Stimulated activated naive CD4-positive, alpha-beta T cell (primary cell): ENCODE data around the gene FNDC3A.
"Not testable (repeated sequence)": the region's sequence is repeated elsewhere in the genome, so short reads cannot be mapped to it uniquely, and the experiment has no call there.

Experiments
- DNase-seq, 6 experiments: peaks; one replicate each; lab custom pipeline; 2025; lab: John Stamatoyannopoulos, UW

The FNDC3A gene

DNA sequence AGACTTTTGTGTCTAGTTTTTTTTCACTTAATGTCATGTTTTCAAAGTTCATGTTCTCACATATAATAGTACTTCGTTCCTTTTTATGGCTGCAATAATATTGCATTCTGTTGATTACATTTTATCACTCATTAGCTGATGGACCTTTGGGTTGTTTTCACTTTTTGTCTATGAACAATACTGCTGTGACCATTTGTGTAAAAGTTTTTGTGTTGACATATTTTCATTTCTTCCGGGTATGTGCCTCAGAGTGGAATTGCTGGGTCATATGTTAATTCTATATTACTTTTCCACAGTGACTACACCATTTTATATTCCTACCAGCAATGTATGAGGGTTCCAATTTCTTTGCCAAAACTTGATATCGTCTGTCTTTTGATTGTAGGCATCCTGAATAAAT is 158.6 kb downstream of the FNDC3A start:
- DNase-seq: no peak

DNA sequence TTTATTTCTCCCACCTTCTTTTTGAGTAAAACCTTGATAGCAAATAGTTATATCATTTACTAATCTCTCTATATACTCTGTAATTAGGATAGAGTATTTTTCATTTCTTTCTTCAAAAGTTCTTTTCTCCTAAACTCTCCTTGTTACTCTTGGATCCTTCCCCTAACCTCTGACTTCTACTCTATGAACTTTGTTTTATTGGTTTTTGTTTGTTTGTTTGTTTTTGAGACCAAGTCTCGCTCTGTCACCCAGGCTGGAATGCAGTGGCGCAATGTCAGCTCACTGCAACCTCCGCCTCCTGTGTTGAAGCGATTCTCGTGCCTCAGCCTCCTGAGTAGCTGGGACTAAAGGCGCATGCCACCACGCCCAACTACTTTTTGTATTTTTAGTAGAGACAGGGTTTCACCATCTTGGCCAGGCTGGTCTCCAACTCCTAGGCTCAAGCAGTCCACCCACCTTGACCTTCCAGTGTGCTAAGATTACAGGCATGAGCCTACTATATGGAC is 161.5 kb downstream of the FNDC3A start:
- not testable (repeated sequence) for DNase-seq

DNA sequence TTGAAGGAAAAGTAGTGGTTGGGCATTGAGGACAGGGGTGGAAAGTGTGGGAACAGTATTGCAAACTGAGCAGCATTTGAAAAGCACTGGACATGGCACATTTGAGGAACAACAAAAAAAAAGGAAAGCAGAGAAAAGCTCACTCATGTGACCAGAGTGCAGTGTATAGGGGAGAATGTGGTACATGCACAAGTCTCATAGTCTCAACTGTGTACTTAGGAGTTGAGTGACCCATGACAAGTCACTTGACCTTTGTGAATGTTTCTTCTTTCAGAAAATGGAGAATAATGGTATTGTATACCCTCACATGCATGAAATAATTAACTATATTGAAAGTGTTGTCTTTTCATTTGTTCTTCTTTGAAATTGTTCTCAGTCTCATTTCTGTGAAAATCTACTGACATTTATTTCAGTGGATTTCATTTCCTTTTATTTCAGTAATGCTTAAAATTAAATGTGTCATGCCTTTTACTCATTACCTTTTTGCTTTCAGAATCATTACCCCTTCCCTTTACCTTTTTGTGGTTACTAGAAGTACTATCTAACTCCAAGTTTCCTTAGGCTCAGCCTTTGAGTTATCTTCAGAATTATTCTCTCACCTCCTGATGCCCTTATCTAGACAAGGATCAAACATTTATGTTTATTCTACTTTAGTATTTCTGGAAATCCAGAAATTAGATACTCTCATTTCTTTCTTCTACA is 165.3 kb downstream of the FNDC3A start:
- no peak for DNase-seq

DNA sequence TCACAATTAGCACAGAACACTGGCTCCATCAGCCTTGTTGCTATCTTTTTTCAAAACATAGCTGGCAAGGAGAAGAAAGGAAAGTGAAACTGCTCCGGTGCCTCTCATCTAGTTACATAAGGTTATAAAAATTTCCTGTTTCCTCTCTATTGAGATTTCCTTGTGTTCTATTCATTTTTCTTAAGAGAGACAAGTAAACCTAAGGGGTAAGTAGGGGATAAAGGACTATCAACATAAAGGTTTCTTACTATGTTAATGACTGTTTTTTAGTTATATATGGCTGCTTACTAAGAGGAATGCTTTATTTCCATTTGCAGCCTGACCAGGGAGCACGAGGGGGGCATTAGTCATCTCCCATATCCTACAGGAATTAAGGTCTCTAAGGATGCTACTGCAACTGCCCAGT is 171.2 kb downstream of the FNDC3A start:
- peak in 4 of 6 experiments; percentile 2 to 55 (median 42) for DNase-seq

DNA sequence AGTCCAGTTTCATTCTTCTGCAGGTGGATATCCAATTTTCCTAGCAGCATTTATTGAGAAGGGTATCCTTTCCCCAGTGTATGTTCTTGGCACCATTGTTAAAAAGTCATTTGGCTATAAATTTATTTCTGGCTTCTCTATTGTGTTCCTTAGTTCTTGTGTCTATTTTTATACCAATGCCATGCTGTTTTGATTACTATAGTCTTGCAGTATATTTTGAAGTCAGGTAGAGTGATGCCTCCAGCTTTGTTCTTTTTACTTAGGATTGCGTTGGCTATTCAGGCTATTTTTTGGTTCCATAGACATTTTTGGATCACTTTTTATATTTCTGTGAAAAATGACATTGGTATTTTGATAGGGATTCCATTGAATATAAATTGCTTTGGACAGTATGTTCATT is 172.7 kb downstream of the FNDC3A start:
- no peak for DNase-seq

DNA sequence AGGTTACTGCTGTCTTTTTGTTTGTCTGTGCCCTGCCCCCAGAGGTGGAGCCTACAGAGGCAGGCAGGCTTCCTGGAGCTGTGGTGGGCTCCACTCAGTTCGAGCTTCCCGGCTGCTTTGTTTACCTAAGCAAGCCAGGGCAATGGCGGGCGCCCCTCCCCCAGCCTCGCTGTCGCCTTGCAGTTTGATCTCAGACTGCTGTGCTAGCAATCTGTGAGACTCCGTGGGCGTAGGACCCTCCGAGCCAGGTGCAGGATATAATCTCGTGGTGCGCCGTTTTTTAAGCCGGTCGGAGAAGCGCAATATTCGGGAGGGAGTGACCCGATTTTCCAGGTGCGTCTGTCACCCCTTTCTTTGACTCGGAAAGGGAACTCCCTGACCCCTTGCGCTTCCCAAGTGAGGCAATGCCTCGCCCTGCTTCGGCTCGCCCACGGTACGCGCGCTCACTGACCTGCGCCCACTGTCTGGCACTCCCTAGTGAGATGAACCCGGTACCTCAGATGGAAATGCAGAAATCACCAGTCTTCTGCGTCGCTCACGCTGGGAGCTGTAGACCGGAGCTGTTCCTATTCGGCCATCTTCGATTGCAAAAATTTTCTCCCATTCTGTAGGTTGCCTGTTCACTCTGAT is 182.4 kb downstream of the FNDC3A start:
- DNase-seq: not testable (repeated sequence)

DNA sequence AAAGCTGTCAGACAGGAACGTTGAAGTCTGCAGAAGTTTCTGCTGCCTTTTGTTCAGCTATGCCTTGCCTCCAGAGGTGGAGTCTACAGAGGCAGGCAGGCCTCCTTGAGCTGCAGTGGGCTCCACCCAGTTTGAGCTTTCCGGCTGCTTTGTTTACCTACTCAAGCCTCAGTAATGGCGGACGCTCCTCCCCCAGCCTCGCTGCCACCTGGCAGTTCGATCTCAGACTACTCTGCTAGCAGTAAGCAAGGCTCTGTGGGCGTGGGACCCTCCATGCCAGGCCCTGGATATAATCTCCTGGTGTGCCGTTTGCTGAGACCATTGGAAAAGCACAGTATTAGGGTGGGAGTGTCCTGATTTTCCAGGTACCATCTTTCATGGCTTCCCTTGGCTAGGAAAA is 187.4 kb downstream of the FNDC3A start:
- not testable (repeated sequence) for DNase-seq

DNA sequence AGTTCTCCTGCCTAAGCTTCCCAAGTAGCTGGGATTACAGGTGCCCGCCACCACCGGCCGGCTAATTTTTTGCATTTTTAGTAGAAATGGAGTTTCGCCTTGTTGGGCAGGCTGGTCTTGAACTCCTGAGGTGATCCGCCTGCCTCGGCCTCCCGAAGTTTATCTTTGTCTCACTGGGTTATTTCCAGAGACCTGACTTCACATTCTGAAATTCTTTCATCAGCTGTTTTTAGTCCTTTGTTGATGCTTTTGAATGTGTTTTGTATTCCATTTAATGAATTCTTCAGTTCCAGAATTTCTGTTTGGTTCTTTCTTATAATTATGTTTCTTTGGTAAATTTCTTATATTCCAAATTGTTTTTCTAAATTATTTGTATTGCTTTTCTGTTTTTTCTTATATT is 189.0 kb downstream of the FNDC3A start:
- no peak for DNase-seq

DNA sequence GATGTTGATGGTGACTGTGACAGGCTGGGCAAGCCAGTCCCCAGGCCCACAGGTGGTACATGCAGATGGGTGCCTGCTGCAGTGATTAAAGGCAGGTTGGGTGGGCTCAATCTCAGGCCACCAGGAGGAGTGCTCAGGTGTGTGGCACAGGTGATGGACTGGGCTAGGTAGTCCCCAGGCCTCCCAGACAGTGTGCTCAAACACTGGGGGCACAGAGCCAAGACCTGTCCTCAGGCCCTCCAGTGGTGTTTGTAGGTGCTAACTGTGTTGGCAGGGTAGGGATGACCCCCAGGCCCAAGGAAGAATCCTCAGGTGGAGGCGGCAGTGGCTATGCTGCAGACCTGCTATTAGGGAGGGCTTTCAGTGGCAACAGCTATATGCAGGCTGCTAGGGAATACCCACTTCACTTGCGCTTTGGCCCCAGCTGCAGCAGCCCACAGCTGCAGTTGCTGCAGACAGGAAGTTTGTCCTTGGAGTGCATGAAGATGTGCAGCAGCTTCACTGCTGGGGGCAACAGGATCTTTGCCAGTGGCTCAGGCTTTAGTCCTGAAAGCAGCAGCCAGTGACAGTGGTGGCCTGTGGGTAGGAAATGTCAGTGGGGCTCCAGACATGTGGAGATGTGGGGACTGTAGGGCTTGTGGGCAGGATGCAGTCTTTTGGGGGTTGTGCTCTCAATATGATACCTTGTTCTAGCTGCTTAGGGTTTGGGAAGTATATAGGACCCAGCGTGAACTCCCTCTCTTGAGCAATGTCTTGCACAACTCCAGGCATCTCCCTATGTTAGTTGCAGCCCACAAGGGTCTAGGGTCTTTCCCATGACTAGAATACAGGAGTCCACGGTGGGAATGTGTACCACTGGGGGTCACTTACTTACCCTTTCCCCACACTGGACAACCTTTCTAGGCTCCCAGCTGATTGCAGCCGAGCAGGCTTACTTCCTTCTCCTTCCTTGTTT is 190.4 kb downstream of the FNDC3A start:
- DNase-seq: no peak

DNA sequence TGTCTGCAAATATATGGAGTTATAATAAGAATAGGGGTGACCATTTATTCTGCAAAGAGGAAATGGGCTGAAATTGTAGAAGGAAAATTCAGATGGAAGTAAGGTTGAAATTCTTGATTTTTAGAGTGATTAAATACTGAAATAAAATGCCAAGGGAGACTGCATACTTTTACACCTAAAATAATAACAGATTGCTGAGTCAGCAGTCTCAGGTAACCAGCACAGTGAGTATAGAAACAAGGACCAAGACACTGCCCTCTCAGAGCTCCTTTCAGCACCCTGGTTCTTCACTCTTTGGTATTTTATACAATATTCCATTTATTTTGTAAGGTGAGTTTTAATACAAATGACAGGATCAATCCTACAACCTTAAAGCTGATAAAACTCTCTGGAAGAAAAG is 195.6 kb downstream of the FNDC3A start:
- DNase-seq: no peak

DNA sequence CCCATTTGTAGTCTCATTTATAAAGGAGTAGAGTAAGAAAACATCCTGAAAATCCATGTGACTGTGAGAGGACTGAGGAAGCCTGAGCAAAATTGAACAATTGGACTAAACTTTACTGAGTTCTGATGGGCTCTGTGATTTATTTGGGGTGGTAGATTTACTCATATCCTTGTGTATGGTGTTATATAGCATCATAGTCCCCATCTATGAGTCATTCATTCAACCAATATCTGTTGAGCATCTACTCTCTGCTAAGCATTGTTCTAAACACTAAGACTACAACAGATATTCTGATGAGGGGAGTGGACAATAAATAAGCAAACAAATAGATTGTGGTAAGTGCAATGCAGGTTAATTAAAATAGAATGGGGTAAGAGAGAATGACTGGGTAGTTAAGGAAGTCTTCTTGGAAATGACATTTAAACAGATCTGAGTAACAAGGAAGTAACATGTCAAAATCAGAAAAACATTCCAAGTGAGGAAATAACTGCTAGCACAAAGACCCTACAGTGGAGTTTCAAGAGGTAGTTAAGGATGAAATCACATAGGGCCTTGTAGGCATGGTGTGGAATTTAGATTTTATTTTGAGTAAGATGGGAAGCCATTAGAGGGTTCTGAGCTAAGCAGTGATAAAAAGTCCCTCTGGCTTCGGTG is 208.1 kb downstream of the FNDC3A start:
- no peak for DNase-seq

DNA sequence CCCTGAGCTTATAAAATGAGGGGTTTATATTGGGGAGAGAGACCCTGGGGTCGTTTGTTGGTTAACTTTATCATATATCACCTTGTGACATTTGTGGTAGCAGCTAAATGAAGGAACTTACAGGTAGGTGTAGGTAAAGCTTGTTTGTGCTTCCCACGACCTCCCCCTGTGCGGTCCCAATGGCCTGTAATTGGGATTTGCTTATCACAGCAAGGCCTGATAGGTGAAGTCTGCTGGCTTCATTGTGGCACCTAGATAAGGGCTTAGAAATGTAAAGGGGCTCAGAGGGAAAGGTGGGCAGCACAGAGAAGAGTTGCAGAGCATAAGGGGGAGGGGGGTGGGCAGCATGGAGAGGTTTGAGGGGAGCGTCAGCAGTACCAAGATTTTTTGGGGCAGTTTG is 208.9 kb downstream of the FNDC3A start:
- DNase-seq: no peak

DNA sequence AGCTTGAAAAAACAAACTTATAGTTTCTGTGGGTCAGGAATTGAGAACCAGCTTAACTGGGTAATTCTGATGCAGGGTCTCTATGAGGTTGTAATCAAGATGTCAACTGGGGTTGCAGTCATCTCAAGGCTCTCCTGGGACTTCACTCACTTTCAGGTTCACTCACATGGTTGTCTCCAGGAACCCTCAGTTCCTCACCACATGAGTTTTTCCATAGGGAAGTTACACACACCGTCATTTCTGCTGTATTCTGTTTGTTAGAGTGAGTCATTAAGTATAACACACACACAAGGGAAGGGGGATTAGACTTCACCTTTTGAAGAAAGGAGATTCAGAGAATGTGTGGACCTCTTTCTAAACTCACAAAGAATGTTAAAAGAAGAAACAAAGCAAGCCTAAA is 209.6 kb downstream of the FNDC3A start:
- DNase-seq: no peak

DNA sequence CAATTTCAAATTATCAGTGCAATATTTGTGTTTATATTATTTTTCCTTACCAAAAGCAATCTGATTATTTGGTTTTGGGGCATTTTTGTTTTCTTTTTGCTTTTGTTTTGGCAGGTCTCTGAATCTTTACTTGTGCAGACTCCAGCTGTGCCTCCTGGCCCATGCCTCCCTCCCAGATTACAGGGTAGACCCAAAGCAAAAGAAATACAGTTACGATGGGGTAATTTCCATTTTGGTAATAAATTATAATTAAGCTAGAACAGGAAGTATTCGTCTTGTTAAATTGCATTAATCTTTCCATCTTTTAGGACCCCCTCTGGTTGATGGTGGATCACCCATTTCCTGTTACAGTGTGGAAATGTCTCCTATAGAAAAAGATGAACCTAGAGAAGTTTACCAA is 215.2 kb downstream of the FNDC3A start:
- no peak for DNase-seq

DNA sequence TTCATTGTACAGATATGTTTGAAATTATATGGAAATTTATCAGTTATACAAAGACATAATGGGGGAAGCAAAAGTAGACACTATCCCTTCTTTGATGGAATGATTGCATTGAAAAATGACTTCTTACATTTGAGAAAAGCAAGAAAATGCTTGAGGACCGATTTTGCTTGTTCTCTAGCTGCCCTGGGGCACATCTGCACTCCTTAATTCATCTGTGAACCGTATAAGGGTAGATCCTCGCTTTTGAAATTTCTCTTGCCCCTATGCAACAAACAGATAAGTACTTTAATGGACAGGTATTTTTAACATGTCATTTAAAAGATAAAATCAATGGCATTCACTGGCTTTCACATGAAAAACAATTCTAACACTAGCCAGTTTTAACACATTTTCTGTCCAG is 230.9 kb downstream of the FNDC3A start:
- DNase-seq: no peak

DNA sequence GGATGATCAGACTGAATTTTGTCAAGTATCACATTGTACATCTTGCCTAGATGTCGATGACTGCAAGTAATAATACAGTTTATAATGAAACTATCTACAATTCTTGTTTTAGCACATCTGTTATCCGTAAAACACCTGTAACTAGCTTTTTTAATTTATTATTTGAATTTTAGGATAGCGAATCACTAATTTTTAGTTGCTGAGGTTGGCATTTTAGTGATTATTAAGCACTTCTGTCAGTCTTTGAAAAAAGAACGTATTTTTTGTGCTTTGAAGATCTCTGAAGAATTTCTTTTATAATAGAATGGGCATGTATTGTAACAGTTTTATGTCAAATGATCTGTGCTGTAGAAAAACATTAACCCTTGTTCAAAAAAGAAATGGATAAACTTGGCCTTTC is 232.9 kb downstream of the FNDC3A start:
- DNase-seq: no peak

DNA sequence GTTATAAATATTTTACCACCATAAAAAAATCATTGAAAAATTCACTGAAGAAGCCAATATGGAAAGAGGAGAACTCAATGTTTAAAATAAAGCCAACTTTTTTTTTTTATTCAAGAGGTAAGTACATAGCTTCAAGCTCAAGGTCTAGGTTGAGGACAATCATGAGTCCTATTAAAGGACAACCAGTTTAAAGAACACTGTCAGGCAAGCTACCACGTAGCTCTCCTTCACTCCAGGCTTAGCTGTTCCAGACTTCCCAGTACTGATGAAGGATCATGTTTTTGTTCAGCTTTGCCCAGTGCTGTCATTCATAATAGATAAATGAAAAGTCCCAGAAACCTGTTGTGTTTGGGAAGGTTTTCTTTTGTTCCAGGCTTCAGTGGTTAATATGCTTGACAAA is 234.4 kb downstream of the FNDC3A start:
- no peak for DNase-seq

DNA sequence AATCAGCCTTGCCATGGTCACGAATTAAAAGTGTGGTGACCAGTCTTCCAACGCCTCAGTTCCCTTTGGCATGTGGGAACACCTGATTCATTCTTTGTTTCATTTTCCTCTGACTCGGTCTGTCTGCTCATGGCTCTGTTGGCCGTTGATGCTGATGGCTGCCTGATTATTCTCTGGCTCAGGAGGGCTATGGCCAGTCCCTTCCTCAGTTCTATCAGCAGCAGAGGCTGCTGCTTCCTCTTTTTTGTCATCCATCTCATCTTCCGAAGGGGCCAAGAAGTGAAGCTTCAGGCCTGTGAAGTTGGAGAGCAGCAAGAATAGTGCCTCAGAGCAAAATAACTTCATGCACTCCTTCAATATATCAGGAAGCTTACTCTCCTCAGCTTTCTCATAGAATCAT is 235.0 kb downstream of the FNDC3A start:
- DNase-seq: no peak

DNA sequence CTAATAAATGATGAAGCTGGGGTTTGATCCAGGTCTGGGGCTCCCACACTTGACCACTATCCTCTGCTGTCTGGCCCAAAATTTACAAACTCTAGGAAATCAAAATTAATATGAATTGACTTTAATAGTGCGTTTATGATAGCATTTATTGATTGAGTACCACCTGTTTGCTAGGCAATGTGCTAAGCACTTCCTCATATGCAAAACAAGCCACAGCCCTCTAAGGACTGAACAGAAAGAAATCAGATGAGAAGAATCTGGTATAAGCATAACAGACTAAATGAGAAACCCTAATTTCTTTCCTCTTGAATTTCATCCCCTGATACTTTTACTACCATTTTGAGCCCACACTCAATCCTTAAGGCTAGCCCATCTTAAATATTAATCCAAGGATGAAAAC is 237.8 kb downstream of the FNDC3A start:
- no peak for DNase-seq

DNA sequence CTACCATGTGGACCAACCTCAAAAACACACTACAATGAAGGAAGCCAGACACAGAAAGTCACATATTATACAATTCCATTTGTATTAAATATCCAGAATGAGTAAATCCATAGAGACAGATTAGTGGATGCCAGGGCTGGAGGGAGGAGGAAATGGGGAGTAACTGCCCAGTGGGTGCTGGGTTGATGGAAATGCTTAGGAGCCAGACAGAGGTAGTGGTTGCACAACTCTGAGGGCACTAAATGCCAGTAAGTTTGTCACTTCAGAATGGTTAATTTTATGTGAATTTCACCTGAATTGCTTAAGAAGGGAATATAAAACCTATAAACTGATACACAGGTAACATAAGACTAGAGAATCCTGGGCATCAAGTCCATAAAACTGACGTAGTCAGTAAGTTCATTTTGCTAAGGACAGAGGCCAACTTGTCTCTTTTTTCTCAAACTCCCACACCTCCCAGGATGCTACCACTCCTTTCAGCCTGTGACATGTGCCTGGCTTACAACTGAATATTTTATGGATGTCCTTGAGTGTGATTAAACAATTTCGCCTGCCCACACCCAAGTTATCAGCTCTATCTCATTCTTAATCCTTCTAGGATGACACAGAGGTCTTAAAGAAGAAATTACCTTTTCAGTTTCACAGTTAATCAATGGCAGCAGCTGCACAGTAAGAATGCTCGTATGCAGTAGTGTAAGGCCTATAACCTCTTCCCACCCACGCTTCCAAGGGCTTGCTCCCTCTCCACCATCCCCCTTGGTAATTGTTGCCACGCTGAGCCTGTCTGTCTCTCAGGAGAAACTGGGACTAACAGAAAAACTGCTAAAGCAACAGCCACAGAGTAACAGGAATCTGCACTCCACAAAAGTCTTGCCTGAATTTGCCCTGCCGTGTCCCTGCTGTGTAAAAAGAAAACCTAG is 238.5 kb downstream of the FNDC3A start:
- no peak for DNase-seq

DNA sequence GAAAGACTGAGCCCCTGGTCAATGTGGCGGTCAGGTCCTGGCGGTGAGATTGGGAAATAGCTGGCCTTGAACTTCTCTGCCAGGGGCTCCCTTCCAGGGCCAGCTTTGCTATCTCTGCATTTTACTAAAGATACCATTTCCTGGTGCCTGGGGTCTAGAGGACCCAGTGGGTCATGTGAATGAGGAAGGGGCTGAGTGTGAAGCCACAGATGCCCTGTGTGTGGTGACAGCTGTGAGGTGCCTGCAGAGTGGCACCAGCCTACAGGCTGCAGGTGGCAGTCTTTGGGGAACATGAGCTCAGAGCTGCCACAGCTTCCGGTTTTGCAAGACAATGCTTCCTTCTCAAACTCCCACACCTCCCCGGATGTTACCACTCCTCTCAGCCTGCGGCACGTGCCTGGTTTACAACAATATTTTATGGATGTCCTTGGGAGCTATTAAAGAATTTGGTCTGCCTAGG is 239.2 kb downstream of the FNDC3A start:
- DNase-seq: peak; percentile 2 to 54 (median 14)
